Glutamatergic neuron (in vitro differentiated cells): Measurements from ENCODE around the gene FGF12. TPM values are rescaled to one million over a fixed set of nuclear protein-coding genes. Genes with fewer than 3 reads are reported as not detected.

Experiments
- DNase-seq: peaks from one replicate; pipeline ENCODE4 v3.0.0; 2022
- H3K27ac Mint-ChIP-seq: one replicate; pipeline ENCODE4 v1.8.0; 2020; ENCODE audit warnings: mild to moderate bottlenecking, mixed read lengths, inconsistent platforms; ENCODE audit not compliant: unreplicated experiment
- H3K27me3 Mint-ChIP-seq: one replicate; pipeline ENCODE4 v1.8.0; 2020; ENCODE audit warnings: mild to moderate bottlenecking, moderate library complexity, mixed read lengths, inconsistent platforms; ENCODE audit not compliant: unreplicated experiment
- H3K36me3 Mint-ChIP-seq: one replicate; pipeline ENCODE4 v1.8.0; 2020; ENCODE audit warnings: mild to moderate bottlenecking, mixed read lengths, inconsistent platforms; ENCODE audit not compliant: unreplicated experiment
- H3K4me1 Mint-ChIP-seq: one replicate; pipeline ENCODE4 v1.8.0; 2020; ENCODE audit warnings: mild to moderate bottlenecking, low read depth, mixed read lengths, inconsistent platforms; ENCODE audit not compliant: unreplicated experiment
- H3K4me3 Mint-ChIP-seq: one replicate; pipeline ENCODE4 v1.8.0; 2020; ENCODE audit warnings: mild to moderate bottlenecking, mixed read lengths, inconsistent platforms; ENCODE audit not compliant: unreplicated experiment
- H3K9me3 Mint-ChIP-seq: one replicate; pipeline ENCODE4 v1.8.0; 2020; ENCODE audit warnings: mild to moderate bottlenecking, moderate library complexity, mixed read lengths, inconsistent platforms; ENCODE audit not compliant: unreplicated experiment
- total RNA-seq: library from RNA; stranded (reverse); fragmentation: NEBNext Ultra II Directional; extraction: Animal tissue kit (Norgen Biotek cat#: 25700); gene quantifications from one replicate; pipeline ENCODE4 v1.2.1, GENCODE V29; 2021; ENCODE audit not compliant: unreplicated experiment
- TF ChIP-seq, protein P1 (sequence below): fragments of 200-600 bp; sonication (generic); IDR thresholded peaks from one replicate; pipeline ENCODE4 v1.5.0; 2021; ENCODE audit not compliant: partially characterized antibody, unreplicated experiment

The FGF12 gene
- total RNA-seq, 1 donor from 2014 or later, result 33.1 TPM

- Mint-ChIP-seq H3K27me3 (no peaks in the 10 kb centered on the region), H3K9me3 (peaks cover 2% of the 10 kb centered on the region), H3K27ac (no peak overlapping the region), H3K4me3 (no peak overlapping the region), H3K4me1 (no peaks in the 10 kb centered on the region), H3K36me3 (no peaks in the 10 kb centered on the region)
- DNase-seq, result no peak
- TF ChIP-seq, protein P1, sequence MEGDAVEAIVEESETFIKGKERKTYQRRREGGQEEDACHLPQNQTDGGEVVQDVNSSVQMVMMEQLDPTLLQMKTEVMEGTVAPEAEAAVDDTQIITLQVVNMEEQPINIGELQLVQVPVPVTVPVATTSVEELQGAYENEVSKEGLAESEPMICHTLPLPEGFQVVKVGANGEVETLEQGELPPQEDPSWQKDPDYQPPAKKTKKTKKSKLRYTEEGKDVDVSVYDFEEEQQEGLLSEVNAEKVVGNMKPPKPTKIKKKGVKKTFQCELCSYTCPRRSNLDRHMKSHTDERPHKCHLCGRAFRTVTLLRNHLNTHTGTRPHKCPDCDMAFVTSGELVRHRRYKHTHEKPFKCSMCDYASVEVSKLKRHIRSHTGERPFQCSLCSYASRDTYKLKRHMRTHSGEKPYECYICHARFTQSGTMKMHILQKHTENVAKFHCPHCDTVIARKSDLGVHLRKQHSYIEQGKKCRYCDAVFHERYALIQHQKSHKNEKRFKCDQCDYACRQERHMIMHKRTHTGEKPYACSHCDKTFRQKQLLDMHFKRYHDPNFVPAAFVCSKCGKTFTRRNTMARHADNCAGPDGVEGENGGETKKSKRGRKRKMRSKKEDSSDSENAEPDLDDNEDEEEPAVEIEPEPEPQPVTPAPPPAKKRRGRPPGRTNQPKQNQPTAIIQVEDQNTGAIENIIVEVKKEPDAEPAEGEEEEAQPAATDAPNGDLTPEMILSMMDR, result no peak
These were observed 605.4 kb downstream of the FGF12 start for GRCh38 chr3:192121923-192122322.

DNA sequence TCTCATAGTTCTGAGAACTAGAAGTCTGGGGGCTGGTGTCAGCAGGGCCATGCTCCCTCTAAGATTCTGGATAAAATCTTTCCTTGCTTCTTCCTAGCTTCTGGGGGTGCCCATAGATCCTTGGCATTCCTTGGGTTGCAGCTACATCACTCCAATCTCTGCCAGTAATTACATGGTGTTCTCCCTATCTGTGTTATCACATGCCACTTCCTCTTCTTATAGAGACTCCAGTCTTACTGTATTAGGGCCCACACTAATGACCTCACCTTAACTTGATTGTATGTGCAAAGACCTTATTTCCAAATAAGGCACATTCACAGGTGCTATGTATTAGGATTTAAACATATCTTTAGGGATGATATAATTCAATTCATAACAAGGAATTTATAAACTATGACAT, 618.5 kb downstream of the FGF12 start:
- no peaks in the 10 kb centered on the region for H3K4me1 Mint-ChIP-seq
- no peaks in the 10 kb centered on the region for H3K36me3 Mint-ChIP-seq
- TF ChIP-seq, protein P1, result no peak
- no peaks in the 10 kb centered on the region for H3K9me3 Mint-ChIP-seq
- H3K27me3 Mint-ChIP-seq, result no peaks in the 10 kb centered on the region
- no peak overlapping the region for H3K27ac Mint-ChIP-seq
- no peak for DNase-seq
- no peak overlapping the region for H3K4me3 Mint-ChIP-seq

- Mint-ChIP-seq H3K4me1 (no peaks in the 10 kb centered on the region), H3K27ac (no peak overlapping the region), H3K27me3 (no peaks in the 10 kb centered on the region), H3K9me3 (no peaks in the 10 kb centered on the region), H3K36me3 (no peaks in the 10 kb centered on the region), H3K4me3 (no peak overlapping the region)
- TF ChIP-seq, protein P1, result no peak
- no peak for DNase-seq
These were observed 620.8 kb downstream of the FGF12 start for GRCh38 chr3:192106543-192106942.

DNA sequence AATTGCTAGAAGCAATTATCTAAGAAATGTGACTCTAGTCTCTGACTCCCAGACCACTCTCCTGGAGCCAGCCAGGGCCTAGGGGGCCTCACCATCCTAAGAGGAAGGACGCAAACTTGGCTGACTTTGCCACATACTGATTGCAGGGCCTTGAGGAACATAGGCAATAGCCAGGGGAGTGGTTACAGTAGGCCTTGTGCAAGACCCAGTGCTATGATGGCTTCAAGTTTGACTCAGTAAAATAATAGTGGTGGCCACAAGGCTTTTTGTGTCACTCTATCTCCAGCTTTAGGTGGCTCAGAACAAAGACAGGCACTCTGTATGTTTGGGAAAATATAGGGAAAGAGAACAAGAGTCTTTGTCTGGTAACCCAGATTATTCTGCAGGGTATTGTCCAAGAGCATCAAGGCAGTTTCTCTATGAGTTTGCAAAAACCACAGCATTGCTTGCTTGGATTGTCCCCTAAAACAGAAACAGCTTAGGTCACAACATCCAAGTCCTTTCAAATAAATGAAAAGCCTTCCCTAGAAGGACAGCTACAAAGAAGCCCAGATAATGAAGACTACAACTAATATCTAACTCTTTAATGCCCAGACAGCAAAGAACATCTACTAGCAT, 634.8 kb downstream of the FGF12 start:
- H3K27ac Mint-ChIP-seq, result no peak overlapping the region
- no peaks in the 10 kb centered on the region for H3K9me3 Mint-ChIP-seq
- H3K4me3 Mint-ChIP-seq, result no peak overlapping the region
- TF ChIP-seq, protein P1, result no peak
- no peak for DNase-seq
- no peaks in the 10 kb centered on the region for H3K27me3 Mint-ChIP-seq
- no peaks in the 10 kb centered on the region for H3K36me3 Mint-ChIP-seq
- H3K4me1 Mint-ChIP-seq, result no peaks in the 10 kb centered on the region

DNA sequence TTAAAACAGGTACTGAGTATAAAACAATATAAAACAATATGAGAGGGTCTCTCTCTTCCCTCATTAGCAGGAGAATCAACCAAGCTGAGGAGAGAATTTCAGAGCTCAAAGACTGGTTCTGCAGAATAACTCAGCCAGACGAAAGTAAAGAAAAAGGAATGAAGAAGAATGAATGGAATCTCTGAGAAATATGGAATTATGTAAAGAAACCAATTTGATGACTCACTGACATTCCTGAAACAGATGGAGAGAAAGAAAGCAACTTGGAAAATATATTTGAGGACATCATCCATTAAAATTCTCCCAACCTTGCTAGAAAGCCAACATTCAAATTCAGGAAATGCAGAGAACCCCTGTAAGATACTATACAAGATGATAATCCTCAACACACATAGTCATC, 635.5 kb downstream of the FGF12 start:
- Mint-ChIP-seq H3K4me1 (no peaks in the 10 kb centered on the region), H3K4me3 (no peak overlapping the region), H3K9me3 (no peaks in the 10 kb centered on the region), H3K27ac (no peak overlapping the region), H3K27me3 (no peaks in the 10 kb centered on the region), H3K36me3 (no peaks in the 10 kb centered on the region)
- DNase-seq, result no peak
- TF ChIP-seq, protein P1, result no peak
